Activated CD4-positive, alpha-beta memory T cell treated with anti-CD3 and anti-CD28 coated beads for 36 hours (primary cell): ENCODE measurements around the gene CCDC102A. TPM values are rescaled to one million over a fixed set of nuclear protein-coding genes. Genes with fewer than 3 reads are reported as not detected.
A peak's percentile ranks its signal among the peaks of the same experiment; 100 is the strongest.

Experiments
- CTCF ChIA-PET: fragments of 350-600 bp; sonication (Branson Sonifier 250); formaldehyde crosslinking; loops from one replicate; lab custom pipeline; 2021; ENCODE audit warnings: antibody characterized with exemption, inconsistent platforms; lab: Charles Lee
- POLR2A ChIA-PET: fragments of 350-600 bp; sonication (Branson Sonifier 250); formaldehyde crosslinking; loops from one replicate; lab custom pipeline; 2021; ENCODE audit warnings: antibody characterized with exemption; lab: Charles Lee
- DNase-seq: peaks from one replicate; pipeline ENCODE4 v3.0.0-alpha.2; 2020
- H3K27ac Mint-ChIP-seq: one replicate; pipeline ENCODE4 v1.8.0; 2021; ENCODE audit warnings: mixed read lengths
- H3K27me3 Mint-ChIP-seq: one replicate; pipeline ENCODE4 v1.8.0; 2021; ENCODE audit warnings: mixed read lengths
- H3K36me3 Mint-ChIP-seq: one replicate; pipeline ENCODE4 v1.8.0; 2021; ENCODE audit warnings: mixed read lengths
- H3K4me1 Mint-ChIP-seq: one replicate; pipeline ENCODE4 v1.8.0; 2021; ENCODE audit warnings: low read depth, mixed read lengths
- H3K4me3 Mint-ChIP-seq: one replicate; pipeline ENCODE4 v1.8.0; 2021; ENCODE audit warnings: mild to moderate bottlenecking, mixed read lengths
- H3K9me3 Mint-ChIP-seq: one replicate; pipeline ENCODE4 v1.8.0; 2021; ENCODE audit warnings: mixed read lengths
- intact Hi-C: fragments of 100-400 bp; cut with micrococcal nuclease; formaldehyde crosslinking; loops from one replicate; pipeline ENCODE4 v1.15.1; 2023
- total RNA-seq, 2 experiments: library from RNA; stranded (reverse); gene quantifications; one replicate each; pipeline ENCODE4 v1.2.3, GENCODE V29; 2021

The CCDC102A gene
- 1 to 10 TPM; 7.0 to 7.9 TPM for total RNA-seq

DNA sequence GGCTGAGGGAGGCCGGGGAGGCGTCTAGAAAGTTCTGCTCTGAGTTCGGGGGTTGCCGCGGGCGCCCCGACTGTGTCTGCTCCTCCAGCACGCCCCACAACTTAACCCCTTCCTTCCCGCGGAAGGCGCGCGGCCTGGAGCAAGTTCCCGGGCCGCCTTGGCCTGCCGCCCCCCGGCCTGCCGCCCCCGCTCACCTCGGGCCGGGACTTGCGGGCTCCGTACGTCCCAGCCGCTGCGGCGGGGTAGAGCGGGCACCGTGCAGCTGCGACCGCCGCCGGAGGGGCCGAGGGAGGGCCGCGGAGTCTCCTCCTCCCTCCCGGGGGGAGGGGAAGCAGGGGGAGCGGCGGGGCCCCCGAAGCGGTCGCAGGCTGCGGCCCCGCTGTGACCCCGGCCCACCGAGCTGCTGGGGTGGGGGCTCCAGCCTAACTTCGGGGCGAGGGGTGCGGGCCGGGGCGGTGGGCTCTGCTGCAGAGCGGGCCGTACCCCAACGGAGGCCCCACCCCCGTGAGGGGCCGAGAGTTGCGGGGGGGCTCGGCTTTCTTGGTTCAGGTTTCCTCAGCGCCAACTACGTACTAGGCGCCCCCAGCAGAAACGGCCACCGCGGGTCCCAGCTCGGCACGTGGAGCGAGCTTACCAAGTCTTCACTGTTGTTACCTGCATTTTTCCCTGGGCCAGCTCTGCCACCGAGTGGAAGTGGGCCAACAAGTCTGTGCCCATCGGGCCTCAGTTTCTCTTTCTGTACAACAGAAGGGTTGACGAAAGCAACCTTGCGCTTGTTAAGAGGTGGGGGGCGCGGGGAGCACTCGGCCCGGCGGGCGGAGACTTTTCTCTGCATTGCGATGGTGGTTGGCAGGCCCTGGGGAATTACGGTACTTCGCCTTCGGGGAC, at the start of gene CCDC102A:
TSS of gene CCDC102A (minus strand) at position 266 of the 888 bp plus-strand sequence. CDS start 7,394 bp downstream, outside the sequence.
- ChIA-PET POLR2A (interaction anchor here (0.9 to 2.7 kb wide), 6 partner anchors 55 to 591 kb away, joined by 4 to 17 read pairs (median 4); partner anchors contain the start of genes CIAPIN1, COQ9 and POLR2C), CTCF (interaction anchor here (0.8 to 5.7 kb wide), 7 partner anchors 17 to 236 kb away, joined by 3 to 26 read pairs (median 3); partner anchors contain the start of gene POLR2C)
- peak within 1 kb of the TSS; percentile 94 for H3K27ac Mint-ChIP-seq
- H3K4me1 Mint-ChIP-seq: peaks cover 64% of the 10 kb centered on the region
- no peaks in the 10 kb centered on the region for H3K9me3 Mint-ChIP-seq
- no peaks in the 10 kb centered on the region for H3K36me3 Mint-ChIP-seq
- peak; percentile 66 for DNase-seq
- peak within 1 kb of the TSS; percentile 86 for H3K4me3 Mint-ChIP-seq
- intact Hi-C loops: loop anchor here (1.0 to 5.0 kb wide), 7 partner anchors 36 to 1084 kb away; partner anchors contain the start of genes DOK4, NUDT21, OGFOD1 and POLR2C
- H3K27me3 Mint-ChIP-seq: no peaks in the 10 kb centered on the region

DNA sequence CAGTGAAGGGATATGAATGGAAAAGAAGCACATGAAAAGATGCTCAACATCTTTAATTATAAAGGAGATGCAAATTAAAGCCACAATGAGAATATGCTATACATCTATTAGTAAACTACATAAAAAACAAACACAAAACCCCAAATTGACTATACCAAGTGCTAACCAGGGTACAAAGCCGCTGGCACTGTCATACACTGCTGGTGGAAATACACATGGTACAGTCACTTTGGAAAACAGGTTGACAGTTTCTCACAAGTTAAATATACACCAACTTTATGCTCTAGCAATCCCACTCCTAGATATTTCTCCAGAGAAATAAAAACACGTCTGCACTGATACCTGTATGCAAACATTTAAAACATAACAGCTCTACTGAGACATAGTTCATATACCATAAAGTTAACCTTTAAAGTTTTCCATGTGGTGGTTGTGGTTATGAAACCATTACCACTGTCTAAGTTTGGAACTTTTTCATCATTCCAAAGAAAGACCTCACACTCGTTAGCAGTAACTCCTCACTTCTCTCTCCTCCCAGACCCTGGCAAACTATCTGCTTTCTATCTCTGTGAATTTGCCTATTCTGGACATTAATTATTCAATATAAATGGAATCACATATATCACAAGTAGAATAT, 48.8 kb upstream of the CCDC102A start:
- H3K27me3 Mint-ChIP-seq: peaks cover 4% of the 10 kb centered on the region
- H3K4me1 Mint-ChIP-seq: peaks cover 11% of the 10 kb centered on the region
- intact Hi-C loops: no loop called here
- ChIA-PET POLR2A (interaction anchor here (0.7 to 0.8 kb wide), 2 partner anchors 42 to 62 kb away, joined by 3 read pairs; partner anchors contain the start of gene ADGRG5), CTCF (interaction anchor here (1.3 to 9.0 kb wide), 4 partner anchors 9 to 63 kb away, joined by 4 to 59 read pairs (median 16); no protein-coding TSS in a partner anchor)
- H3K9me3 Mint-ChIP-seq: no peaks in the 10 kb centered on the region
- DNase-seq: no peak
- H3K4me3 Mint-ChIP-seq: no peak overlapping the region
- H3K36me3 Mint-ChIP-seq: no peaks in the 10 kb centered on the region
- H3K27ac Mint-ChIP-seq: no peak overlapping the region

GRCh38 chr16:57579361-57579665, 42.9 kb upstream of the CCDC102A start:
- no peak for DNase-seq
- intact Hi-C loops: loop anchor here (5.0 kb wide), 2 partner anchors 158 to 318 kb away; partner anchors contain the start of gene KATNB1
- peaks cover 22% of the 10 kb centered on the region for H3K4me1 Mint-ChIP-seq
- peaks cover 2% of the 10 kb centered on the region for H3K27me3 Mint-ChIP-seq
- CTCF ChIA-PET: interaction anchor here (0.9 to 8.7 kb wide), 4 partner anchors 30 to 157 kb away, joined by 3 to 197 read pairs (median 5); partner anchors contain the start of gene KATNB1
- H3K9me3 Mint-ChIP-seq: no peaks in the 10 kb centered on the region
- H3K27ac Mint-ChIP-seq: peak overlapping the region; percentile 42
- POLR2A ChIA-PET: no interaction called here
- H3K36me3 Mint-ChIP-seq: no peaks in the 10 kb centered on the region
- no peak overlapping the region for H3K4me3 Mint-ChIP-seq

DNA sequence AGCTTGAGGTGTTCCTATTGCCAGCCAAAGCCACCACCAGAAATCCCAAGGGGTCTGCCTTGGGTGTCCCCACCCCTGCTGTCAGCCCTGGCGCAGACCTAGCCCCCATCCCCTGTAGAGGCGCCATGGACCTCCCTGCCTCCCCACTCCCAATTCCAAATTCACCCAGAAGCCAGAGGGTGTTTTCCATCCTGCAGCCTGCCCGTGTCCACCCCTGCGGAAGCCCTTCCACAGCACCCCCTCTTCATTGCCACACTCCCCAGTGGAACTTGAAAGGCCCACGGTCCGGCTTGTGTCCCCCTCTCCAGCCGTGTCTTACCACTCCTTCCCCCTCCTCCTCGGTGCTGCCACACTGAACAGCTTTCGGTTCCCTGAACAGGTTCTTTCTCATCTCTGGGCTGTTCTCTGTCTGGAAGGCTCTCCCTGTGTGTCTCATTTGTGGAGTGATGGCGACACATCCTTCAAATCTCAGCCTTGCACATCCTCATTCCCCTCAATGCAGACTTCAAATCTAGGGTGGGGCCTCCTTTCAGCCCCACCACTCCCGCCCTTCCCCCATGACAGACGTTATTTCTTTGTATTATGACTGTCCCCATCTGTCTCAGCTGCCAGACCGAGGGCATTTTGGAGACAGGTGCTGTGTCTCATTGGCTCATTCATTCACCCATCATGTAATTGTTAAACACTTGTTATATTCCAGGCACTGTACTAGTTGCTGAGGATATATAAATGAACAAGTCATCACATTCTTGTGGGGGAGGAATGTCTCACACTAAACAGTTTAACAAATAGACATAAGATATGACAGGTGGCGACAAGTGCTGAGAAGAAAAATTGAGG, 42.4 kb upstream of the CCDC102A start:
- Mint-ChIP-seq H3K27ac (peak overlapping the region; percentile 42), H3K9me3 (no peaks in the 10 kb centered on the region), H3K4me3 (no peak overlapping the region), H3K36me3 (no peaks in the 10 kb centered on the region), H3K4me1 (peaks cover 22% of the 10 kb centered on the region), H3K27me3 (no peaks in the 10 kb centered on the region)
- CTCF ChIA-PET: interaction anchor here (0.9 to 8.7 kb wide), 7 partner anchors 13 to 157 kb away, joined by 3 to 197 read pairs (median 7); partner anchors contain the start of gene KATNB1
- no peak for DNase-seq
- POLR2A ChIA-PET: no interaction called here
- intact Hi-C loops: loop anchor here (5.0 kb wide), 2 partner anchors 159 to 319 kb away; partner anchors contain the start of gene KATNB1

DNA sequence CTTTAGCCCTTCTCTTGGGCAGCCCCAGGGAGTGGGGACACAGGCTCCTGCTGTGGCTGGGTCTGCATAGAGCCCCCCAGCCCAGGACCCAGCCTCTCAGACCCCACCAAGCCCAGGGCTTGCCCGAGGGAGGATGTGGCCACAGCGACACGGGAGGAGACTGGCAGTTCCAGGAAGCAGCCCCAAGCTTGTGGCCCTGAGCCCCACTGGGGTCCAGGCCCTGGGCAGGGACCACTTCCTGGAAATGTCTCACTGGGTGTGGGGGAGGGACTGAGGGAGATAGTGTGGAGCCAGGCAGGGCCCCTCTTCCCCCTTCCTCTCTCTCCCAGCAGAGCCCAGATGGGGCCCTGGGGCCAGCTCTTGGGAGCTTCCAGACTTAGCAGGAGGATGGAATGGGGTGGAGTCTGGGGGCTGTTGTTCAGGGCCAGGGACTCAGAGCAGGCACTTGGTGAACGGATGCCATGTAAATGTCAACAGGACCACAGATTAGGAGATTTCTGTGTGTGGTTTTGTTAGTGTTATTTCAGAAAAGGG, 41.4 kb upstream of the CCDC102A start:
- H3K36me3 Mint-ChIP-seq: no peaks in the 10 kb centered on the region
- no peaks in the 10 kb centered on the region for H3K9me3 Mint-ChIP-seq
- peak; percentile 56 for DNase-seq
- intact Hi-C loops: loop anchor here (2.0 to 5.0 kb wide), 3 partner anchors 143 to 320 kb away; partner anchors contain the start of gene KATNB1
- peaks cover 29% of the 10 kb centered on the region for H3K4me1 Mint-ChIP-seq
- POLR2A ChIA-PET: interaction anchor here (1.1 kb wide), 1 partner anchor 24 kb away, joined by 4 read pairs; no protein-coding TSS in a partner anchor
- peak overlapping the region; percentile 65 for H3K27ac Mint-ChIP-seq
- CTCF ChIA-PET: interaction anchor here (1.1 to 8.7 kb wide), 10 partner anchors 8 to 179 kb away, joined by 3 to 197 read pairs (median 10); partner anchors contain the start of gene CCDC102A
- H3K27me3 Mint-ChIP-seq: no peaks in the 10 kb centered on the region
- no peak overlapping the region for H3K4me3 Mint-ChIP-seq

- Mint-ChIP-seq H3K27ac (no peak overlapping the region), H3K36me3 (no peaks in the 10 kb centered on the region), H3K27me3 (no peaks in the 10 kb centered on the region), H3K9me3 (no peaks in the 10 kb centered on the region), H3K4me1 (peaks cover 29% of the 10 kb centered on the region), H3K4me3 (no peak overlapping the region)
- ChIA-PET CTCF (interaction anchor here (0.7 to 8.7 kb wide), 31 partner anchors 9 to 446 kb away, joined by 3 to 197 read pairs (median 5); partner anchors contain the start of genes ADGRG3, ADGRG5, CCDC102A and KATNB1), POLR2A (interaction anchor here (1.1 kb wide), 1 partner anchor 25 kb away, joined by 4 read pairs; no protein-coding TSS in a partner anchor)
- intact Hi-C loops: loop anchor here (2.0 to 5.0 kb wide), 3 partner anchors 144 to 320 kb away; partner anchors contain the start of gene KATNB1
- no peak for DNase-seq
Measured at GRCh38 chr16:57577214-57577613, 40.8 kb upstream of the CCDC102A start.

DNA sequence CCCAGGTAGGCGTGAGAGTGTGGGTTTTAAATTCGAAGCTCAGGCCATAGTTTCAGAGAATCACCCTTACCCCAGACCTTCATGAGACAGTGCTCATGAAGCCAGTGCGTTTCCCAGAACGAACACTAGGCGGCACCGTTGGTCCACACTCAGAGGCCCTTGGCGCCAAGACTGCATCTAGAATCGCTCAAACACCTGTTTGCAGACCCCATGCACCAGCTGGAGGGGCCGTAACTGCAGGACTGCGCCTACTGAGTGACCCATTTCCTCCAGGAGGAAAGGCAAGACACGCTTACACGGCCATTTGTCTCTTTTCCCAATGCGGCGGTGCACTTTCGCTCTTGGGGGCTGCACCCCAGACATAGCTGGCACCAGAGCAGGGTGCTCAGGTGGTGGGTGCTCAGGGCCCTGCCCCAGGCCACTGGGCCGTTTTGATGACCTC, 40.1 kb upstream of the CCDC102A start:
- no peak overlapping the region for H3K27ac Mint-ChIP-seq
- intact Hi-C loops: loop anchor here (1.0 to 5.0 kb wide), 6 partner anchors 15 to 321 kb away; partner anchors contain the start of gene KATNB1
- H3K4me1 Mint-ChIP-seq: peaks cover 29% of the 10 kb centered on the region
- no peaks in the 10 kb centered on the region for H3K9me3 Mint-ChIP-seq
- H3K36me3 Mint-ChIP-seq: no peaks in the 10 kb centered on the region
- no peaks in the 10 kb centered on the region for H3K27me3 Mint-ChIP-seq
- peak; percentile 90 for DNase-seq
- ChIA-PET POLR2A (interaction anchor here (1.0 to 1.1 kb wide), 3 partner anchors 26 to 67 kb away, joined by 3 to 4 read pairs (median 4); no protein-coding TSS in a partner anchor), CTCF (interaction anchor here (0.5 to 8.7 kb wide), 47 partner anchors 9 to 447 kb away, joined by 3 to 197 read pairs (median 4); partner anchors contain the start of genes ADGRG3, ADGRG5, CCDC102A and CIAPIN1)
- no peak overlapping the region for H3K4me3 Mint-ChIP-seq

- Mint-ChIP-seq H3K27me3 (no peaks in the 10 kb centered on the region), H3K4me3 (no peak overlapping the region), H3K9me3 (no peaks in the 10 kb centered on the region), H3K36me3 (no peaks in the 10 kb centered on the region), H3K4me1 (peaks cover 29% of the 10 kb centered on the region), H3K27ac (no peak overlapping the region)
- DNase-seq: no peak
- ChIA-PET CTCF (interaction anchor here (0.5 to 8.7 kb wide), 41 partner anchors 9 to 448 kb away, joined by 3 to 197 read pairs (median 5); partner anchors contain the start of genes ADGRG3, ADGRG5, CCDC102A and CIAPIN1), POLR2A (interaction anchor here (1.0 to 1.1 kb wide), 2 partner anchors 38 to 68 kb away, joined by 3 to 4 read pairs; no protein-coding TSS in a partner anchor)
- intact Hi-C loops: loop anchor here (1.0 to 5.0 kb wide), 6 partner anchors 16 to 322 kb away; partner anchors contain the start of gene KATNB1
Measured at GRCh38 chr16:57575468-57576277, 39.3 kb upstream of the CCDC102A start.

DNA sequence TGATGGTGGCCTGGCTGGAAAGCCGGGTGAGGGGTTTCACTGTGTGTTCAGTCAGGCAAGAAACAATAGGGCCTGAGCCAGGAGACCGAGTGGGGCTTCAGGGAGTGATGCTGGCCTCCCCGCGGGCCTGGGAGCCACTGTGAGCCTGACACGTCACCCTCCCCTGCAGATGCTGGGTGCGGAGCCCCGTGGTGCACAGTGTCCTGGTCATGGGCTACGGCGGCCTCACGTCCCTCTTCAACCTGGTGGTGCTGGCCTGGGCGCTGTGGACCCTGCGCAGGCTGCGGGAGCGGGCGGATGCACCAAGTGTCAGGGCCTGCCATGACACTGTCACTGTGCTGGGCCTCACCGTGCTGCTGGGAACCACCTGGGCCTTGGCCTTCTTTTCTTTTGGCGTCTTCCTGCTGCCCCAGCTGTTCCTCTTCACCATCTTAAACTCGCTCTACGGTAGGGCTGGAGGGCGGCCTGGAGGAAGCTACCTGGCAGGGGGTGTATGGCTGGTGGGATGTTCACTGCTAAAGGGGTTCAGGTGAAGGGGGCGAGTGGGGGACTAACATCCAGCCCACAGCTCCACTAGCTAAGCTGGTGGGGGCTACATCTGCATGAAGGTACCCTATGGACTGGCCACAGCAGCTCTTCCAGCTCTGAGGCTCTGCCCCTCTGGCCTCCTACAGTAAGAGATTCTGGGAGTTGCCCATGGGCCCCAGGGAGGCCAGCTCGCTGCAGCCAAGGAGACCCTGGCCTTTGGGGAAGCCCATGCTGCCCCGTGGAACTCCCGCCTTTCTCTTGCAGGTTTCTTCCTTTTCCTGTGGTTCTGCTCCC, 38.5 kb upstream of the CCDC102A start:
- POLR2A ChIA-PET: no interaction called here
- H3K9me3 Mint-ChIP-seq: no peaks in the 10 kb centered on the region
- no peak for DNase-seq
- H3K27me3 Mint-ChIP-seq: no peaks in the 10 kb centered on the region
- CTCF ChIA-PET: interaction anchor here (0.5 to 8.7 kb wide), 24 partner anchors 10 to 432 kb away, joined by 3 to 197 read pairs (median 7); partner anchors contain the start of genes ADGRG3, CCDC102A, KATNB1 and ZNF319
- no peaks in the 10 kb centered on the region for H3K36me3 Mint-ChIP-seq
- H3K4me3 Mint-ChIP-seq: no peak overlapping the region
- intact Hi-C loops: loop anchor here (5.0 kb wide), 2 partner anchors 162 to 322 kb away; partner anchors contain the start of gene KATNB1
- H3K4me1 Mint-ChIP-seq: peaks cover 29% of the 10 kb centered on the region
- no peak overlapping the region for H3K27ac Mint-ChIP-seq
